NCI-H2227 (cell line): ENCODE results near the gene LRP8.

Source experiments
- DNase-seq: peaks from one replicate; lab custom pipeline; 2025; ENCODE audit not compliant: unreplicated experiment; lab: John Stamatoyannopoulos, UW

The LRP8 gene

DNA sequence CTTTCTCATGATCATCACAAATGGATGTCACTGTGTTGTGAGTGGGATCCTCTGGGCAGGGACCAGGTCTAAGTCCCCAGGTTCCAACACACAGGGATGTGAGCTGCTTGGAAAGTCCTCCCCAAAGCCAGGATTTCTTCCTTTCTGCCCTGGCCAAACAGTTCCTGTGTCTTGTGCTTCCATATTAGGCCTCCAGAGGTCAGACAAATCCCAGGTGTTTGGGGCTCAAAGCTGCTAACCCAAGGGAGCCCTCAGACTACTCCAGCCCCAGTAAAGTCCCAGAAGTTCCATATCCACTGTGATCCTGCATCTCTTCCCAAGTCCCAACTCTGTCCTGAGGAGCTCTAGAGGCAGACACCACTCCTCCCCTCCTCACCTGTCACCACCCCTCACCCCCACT is 61.8 kb downstream of the LRP8 start:
- peak; percentile 23 for DNase-seq

DNA sequence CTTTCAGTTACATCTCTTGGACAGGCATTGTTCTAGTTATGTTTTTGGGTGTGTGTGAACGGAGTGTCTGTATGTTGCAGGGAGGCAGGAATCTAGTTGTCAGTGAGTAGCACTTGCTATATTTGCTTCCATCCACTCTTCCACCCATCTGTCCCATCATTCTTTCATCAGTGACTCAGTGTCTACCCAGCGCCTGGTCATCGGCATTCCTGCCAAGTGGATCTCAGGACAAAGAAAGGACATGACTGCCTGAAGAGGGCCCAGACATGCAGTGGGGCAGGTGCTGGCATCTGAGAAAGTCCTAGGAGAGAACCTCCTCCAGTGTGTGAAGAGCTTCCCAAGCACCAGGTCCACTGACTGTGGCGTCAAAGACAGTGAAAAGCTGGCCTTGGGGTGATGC is 62.3 kb downstream of the LRP8 start:
- DNase-seq: no peak

DNA sequence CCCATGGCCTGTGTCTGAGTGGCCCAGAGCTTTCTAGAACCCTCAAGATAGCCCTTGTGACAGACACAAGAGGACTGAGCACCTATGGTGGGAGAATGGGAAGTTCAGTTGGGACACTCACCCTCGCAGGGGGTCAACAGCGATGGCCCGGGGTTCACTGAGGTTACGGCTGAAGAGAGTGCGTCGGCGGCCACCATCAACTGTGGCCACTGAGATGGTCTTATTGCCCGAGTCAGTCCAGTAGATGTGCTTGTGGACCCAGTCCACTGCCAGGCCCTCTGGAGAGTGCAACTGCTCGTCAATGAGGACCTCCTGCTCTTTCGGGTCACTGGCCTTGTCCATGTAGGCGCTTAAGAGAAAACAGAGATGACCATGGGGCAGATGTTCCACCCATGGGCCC is 63.8 kb downstream of the LRP8 start:
- DNase-seq: no peak

DNA sequence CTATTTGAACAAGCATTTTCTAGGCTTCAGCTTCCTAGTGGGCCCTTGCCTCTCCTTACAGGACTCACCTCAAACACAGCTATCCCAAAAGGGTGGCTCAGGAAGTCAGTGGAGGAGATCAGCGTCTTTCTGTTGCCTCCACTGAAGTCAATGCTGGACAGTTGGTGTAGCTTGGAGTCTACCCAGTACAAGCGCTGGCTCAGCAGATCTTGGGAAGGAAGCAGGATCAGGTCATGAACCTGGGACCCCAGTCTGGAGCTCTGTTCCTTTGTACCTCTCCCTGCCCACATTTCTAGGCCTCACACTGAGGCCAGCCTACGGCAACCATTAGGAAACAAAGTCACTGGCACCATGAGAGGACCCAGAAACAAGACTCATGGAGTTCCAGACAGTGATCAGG is 65.9 kb downstream of the LRP8 start:
- no peak for DNase-seq

DNA sequence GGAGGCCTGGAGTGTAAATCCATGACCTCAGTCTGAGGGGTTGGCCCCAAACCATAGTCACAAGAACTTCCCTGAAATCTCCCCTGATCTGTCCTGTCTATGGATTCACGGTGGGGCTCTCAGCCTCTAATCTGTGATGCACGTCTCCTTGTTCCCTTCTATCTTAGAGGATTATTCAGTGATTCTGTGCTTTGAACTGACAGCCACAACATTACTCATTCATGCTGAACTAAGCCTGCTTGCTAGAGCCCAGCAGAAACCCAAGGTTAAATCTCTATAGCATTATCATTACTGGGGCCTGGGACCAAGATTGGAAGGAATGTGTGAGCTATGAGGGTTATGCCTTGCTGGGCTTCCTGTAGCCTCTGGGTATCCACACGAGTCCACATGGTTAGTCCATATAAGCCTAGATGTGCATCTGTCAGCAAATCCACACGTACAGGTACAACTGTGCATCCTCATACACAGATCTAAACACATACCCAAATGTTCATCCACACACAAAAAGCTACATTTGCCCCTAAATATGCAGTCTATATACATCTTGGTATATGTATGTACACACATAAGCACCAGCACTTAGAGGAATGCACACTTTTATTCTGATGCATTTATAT is 67.1 kb downstream of the LRP8 start:
- no peak for DNase-seq

DNA sequence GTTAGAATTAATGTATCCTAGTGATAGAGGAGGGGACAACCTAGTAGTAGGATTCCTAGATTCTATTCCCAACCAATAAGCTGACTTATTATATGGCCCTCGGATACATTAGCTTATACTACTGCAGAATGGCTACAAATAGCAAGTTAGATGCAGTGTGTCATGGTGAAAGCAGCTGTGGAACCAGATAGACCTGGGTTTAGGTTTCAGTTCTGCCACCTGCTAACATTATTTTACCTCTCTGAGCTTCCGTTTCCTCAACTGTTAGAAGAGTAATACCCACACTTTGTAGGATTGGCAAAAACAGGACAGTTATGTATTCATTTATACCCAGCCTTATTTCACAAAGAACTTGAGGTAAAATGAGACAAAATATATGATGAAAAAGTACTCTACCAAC is 67.9 kb downstream of the LRP8 start:
- no peak for DNase-seq

DNA sequence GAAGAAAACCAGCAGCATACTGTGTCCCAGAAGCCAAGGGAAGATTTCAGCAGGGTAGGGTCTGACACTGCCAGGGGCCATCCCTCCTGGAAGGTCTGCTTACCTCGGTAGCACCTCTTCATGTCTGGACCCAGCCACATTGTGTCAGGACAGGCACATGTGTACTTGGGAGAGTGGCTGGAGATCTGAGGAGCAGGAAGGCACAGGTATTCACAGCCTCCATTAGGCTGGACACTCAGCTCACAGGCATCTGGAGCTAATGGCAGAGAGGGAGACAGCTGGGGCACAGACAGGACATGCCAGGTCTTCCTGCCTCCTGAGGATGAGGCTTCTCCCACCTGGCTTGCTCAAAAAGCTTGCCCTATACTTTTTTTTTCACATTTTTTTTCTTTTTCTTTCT is 69.7 kb downstream of the LRP8 start:
- no peak for DNase-seq

DNA sequence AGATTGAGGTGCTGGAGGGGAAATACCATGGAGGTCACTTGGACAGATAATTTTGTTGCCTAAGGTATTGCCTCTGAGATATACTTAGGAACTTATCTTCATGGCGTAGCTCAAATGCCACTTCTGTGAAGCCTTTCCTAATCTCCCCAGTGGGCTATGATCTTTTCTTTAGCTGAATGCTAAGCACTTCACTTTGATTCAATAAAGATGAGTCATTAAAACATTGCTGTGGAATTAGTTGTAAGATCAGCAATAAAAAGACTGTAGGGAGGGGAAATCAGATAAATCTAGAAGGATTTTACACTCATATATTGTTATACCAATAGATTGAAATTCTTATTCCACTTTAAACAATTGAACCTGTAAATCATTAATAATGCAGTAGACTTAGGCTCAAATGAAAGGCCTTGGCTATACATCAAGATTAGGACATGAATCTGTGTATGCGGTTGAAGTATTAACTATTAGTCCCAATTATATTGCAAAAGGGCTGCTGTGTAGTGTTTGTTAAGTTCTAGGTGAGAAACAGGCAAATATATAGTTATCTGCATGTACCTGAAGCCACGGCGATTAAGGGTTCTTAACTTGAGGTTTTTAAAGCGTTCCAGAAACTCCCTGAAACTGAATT is 70.3 kb downstream of the LRP8 start:
- DNase-seq: no peak

DNA sequence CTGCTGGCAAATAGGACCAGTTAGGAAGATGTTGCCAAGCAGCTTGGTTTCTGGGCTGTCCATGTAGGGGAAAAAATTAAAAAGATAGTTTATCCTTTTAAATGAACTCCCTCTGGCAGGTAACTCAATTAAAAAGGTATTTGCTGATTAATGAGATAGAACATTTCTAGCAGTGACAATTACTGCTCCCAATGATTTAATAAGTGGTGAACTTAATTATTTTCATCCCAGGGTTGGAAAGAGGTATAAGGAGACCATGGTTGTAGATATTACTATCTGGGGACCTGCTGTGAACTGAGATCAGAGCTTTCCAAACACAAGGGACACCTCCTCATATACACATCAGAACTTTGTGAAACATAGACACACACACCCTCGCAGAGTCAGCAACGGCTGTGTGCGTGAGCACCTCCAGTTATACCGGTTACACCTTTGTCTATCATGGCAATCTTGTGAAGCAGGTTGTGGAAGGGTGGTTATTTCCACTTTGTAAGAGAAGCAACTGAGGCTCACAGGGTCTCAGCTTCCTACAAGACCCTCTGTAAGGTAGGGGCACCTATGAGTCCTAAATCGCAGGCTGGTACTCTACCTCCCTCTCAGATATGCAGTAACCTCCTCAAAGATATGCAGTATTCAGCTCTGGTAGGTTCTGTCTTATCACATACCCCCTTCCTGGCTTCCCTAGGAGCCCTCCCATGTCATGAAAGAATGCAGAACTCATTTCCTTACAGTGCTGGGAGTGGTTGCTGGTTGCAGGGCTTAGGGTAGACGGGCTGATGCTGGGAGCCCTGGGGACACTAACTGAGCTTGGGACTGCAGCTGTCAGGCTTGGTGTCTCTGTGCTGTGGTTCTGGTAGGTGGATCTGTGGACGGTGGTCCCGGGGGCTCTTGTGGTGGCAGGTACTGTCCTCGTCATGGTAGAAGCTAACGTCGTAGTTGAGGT is 71.1 kb downstream of the LRP8 start:
- no peak for DNase-seq

DNA sequence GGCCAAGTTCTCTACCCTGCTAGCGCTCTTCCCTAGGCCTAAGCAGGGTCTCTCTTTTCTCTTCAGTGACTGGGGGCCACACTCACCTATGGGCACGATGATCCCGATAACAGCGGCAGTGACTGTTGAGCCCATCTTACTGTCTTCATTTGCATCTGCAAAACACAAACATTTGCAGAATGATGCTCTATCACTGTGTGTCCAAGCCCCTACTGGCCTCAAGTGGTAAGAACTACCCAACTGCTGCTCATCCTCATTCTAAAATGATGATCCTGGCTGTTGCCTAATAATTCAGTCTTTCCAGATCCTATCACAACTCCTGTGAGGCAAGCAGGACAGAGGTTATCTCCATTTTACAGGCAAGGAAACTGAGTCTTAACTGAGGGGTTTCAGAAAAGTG is 72.8 kb downstream of the LRP8 start:
- no peak for DNase-seq

DNA sequence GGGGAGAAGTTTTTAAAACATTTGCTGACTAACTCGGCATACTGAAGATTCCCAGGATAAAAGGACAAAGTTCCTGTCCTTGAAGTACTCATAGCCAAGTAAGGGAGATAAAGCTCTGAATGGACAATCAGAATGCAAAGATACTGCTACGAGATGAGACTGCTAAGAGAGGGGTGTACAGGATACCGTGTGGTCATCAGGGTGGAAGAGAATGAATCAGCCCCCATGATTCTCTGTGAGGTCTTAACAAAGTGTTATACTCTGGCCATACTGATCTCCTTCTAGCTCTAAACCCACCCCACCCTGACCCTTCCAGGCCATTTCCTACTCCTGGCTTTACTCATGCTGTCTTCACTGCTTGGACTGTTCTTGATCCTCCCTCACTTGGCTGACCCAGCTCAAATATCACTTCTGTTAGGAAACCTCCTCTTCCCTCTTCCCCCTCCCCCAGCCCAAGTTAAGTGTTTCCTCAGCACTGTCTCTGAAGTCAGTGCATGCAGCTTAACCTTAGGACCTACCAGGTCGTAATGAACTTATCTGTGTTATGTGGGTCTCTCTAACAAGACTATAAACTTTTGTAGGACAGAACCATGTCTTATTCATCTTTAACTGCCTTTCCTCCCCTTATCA is 73.7 kb downstream of the LRP8 start:
- DNase-seq: no peak

DNA sequence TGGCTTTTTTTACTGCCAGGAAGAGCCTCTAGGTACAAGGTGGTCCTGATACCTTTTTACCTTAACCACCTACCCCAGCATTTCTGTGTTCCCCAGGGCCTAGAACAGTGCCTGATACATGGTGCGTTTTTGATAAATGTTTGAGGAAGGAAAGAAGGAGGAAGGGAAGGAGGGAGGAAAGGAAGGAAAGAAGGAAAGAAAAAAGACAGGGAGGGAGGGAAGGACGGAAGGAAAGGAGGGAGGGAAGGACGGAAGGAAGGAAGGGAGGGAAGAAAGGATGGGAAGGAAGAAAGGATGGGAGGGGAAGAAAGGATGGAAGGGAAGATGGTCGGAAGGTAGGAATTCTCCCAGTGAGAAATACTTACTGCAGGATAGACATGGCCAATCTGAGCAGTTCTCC is 77.5 kb downstream of the LRP8 start:
- DNase-seq: no peak

DNA sequence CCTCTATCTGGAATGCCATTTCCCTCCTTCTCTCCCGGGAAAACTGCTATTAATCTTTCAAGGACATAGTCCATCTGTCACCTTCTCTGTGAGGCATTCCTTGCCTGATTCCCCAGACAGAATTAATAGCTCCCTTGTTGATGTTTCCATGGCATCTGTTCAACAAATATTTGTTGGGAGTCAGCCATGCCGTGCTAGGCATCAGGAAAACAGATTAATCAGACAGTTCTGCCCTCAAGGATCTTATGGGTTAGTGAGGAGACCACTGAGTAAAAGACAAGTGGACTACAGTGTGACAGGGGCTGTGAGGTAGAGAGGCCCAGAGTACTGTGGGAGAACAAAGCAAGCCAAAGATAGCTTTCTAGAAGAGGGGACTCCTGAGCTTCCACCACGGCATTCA is 78.2 kb downstream of the LRP8 start:
- peak; percentile 62 for DNase-seq

DNA sequence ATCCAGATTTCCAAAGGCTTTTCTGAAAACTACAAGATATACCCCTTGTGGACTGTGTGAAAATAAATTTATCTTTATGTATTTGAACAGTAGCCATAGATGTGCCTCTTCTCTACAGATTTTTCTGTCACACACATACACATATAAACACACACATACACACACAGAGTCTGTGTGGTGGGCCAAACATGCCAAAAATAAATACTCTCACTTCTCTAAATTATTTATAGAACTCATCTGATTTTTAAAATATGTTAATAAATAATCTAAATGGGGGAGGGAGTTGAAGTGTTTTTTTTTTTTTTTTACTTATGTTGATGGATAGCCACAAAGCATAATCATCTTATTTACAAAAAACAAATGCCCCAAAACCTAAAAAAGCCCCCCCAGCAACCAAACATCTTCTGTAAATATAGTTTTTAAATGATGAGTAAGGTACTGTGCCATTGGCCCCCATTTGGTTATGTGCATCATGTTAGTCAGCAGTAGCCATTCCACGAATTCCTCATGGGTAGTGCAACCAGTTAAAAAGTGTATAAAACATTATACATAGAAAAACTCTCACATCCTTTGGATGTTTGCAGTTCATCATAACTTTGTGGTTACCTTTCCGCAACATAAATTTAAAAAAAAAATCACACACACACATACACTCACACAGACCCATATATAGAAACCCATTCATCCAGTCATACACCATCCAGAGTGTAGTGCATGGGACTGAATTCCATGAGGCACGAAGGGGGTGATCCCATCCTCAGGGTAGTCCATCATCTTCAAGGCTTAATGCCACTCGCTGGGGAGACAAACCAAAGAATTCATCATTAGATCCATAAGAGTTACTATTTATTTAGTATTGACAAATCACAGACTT is 81.4 kb downstream of the LRP8 start:
- DNase-seq: no peak

DNA sequence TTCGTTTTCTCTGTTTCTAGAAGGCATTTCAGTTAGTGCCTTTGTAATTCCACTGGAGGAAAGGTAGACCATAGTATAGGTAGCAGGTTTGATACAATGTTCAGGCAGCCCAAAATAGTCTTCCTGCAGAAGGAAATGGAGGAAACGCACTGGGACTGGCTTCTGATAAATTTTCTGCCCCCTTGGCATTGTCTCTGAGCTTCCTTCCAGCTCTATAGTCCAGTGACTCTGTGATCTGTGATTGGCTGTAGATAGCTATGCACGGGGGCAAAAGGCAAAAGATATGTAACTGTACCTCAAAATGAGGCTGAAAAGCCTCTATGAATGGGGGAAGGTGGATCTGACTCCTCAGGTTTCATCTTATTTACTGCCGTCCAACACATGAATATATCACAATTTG is 83.7 kb downstream of the LRP8 start:
- DNase-seq: no peak

DNA sequence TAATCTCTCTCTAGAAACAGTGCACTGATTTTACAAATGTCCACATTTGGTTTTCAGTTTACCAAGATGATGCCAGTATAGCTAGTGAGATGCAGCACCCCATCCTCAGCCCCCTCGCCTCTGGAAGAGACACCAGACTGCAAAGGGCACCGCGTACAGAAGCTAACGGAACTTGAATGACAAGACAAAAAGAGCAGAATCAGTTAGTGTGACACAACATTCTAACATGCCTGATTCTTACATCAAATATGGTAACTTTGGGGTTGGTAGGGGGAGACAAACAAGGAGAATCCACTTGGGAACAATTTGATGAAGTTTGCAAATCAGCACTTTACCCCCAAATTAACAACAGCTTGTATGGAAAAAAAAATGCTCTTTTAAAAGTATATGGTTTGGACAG is 85.5 kb downstream of the LRP8 start:
- DNase-seq: no peak

DNA sequence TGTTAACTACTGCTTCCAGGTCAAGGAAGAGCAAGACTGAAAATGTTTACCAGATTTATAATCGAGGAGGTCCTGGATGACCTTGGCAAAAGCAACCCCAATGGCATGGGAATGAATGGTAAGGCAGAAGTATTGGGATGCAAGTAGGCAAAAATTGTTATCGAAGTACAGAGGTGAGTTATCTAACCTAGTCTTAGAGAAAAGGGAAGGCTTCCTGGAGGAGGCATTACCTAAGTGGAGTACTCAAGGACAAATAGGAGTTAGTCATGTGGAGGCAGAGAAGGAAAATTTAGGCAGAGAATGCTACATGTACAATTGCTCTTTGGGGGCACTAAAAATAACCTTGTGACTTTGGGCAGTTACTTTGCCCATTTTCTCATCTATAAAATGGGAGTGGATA is 86.0 kb downstream of the LRP8 start:
- no peak for DNase-seq

DNA sequence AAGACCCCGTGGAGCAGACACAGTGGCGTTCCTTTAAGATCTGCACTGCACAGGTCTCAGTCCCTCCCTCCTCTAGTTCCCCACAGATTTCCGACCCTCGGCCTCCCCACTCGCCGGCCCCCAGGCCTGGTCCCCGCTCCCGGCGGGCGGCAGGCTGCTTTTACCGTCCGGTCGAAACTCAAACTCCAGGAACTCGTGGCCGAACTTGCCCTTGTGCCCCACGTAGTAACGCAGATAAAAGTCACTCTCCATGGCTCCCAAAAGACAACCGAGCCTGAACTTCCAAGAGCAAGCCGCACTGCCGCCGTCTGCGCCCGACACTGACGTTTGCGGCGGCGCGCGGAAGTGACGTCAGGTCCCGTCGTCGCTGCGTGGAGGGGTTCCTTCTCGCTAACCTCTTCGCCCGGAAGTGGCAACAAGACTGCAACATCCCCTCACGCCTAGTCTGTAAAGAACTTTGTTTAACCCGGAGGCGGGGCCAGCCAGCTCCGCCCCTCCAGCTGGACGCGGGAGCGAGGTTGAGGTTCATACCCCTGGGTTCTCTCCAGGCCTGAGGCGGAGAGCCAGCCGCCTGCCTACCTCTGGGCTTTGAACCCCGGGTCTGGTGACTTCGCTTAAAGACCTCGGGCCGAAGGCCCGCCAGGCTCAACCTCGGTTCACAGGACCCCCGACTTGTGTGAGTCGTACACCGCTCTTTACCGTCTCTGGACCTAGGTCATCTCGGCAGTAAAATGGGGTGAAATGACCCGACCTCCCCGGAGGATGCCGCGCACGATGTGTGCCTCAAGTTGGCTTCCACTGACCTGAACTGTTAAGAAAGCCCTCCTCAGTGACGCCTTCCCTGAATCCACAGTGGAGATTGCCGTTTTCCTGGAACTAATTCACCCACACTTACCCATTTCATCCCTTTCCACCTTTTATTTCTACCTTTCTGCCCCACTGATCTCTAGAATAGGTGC is 89.4 kb downstream of the LRP8 start, which contains the start of gene MAGOH:
TSS of gene MAGOH (minus strand) at position 322 of the 959 bp plus-strand sequence. CDS start at position 252, 70 bp downstream.
- DNase-seq: peak; percentile 97

DNA sequence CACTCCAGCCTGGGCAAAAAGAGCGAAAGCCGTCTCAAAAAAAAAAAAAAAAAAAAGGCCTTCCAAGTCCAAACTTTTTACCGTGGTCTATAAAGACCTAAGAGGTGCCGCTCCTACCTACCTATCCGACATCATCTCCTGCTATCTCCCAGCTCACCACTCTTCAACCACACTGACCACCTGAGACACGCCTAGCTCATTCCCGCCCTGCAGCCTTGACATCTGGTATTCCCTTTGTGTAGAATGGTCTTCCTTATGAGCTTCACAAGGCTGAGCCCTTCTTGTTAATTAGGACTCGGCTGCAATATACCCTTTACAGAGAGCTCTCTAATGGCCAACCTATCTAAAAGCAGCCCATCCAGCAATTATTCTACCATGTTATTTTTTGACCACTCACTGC is 90.2 kb downstream of the LRP8 start:
- peak; percentile 19 for DNase-seq

DNA sequence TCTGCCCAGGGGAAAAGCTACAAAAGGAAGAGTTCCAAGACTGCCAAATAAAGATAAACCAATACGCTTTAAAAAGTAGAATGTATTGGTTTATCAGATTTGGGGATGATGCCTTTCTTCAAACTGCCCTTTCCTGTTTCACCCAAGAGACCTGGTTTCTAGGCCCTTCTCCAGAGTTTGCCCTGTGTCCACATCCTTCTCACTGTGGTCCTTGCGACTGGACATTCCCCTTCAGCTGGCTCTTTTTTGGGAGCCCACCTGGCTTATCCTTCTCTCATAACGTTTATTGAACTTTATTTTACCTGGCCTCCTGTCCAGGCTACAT is 106.9 kb downstream of the LRP8 start:
- no peak for DNase-seq
